Measurements from ENCODE around the gene S1PR1. TPM values are rescaled to one million over a fixed set of nuclear protein-coding genes. Genes with fewer than 3 reads are reported as not detected.
"Not testable (repeated sequence)": the region's sequence is repeated elsewhere in the genome, so short reads cannot be mapped to it uniquely, and the experiment has no call there.

The S1PR1 gene
- total RNA-seq, result 100 to 1,000 TPM in 6 of 7 donors, 10 to 100 TPM in 1; 83.9 to 219 (median 158) TPM
- polyA plus RNA-seq, result 10 to 100 TPM; 42.5 to 53.9 (median 45.4) TPM
- long read RNA-seq, donor 1, transcript S1PR1-201 (2 exons, 2,909 nt), result major isoform, 10 of 13 reads
- long read RNA-seq, donor 1, partial matches to known transcripts, result 0 of 13 reads
- long read RNA-seq, donor 1, other reads (novel, unspliced or antisense), result 0 of 13 reads
- long read RNA-seq, donor 2, transcript S1PR1-201 (2 exons, 2,909 nt), result major isoform, 9 of 11 reads
- long read RNA-seq, donor 2, partial matches to known transcripts, result 0 of 11 reads
- long read RNA-seq, donor 2, other reads (novel, unspliced or antisense), result 0 of 11 reads

DNA sequence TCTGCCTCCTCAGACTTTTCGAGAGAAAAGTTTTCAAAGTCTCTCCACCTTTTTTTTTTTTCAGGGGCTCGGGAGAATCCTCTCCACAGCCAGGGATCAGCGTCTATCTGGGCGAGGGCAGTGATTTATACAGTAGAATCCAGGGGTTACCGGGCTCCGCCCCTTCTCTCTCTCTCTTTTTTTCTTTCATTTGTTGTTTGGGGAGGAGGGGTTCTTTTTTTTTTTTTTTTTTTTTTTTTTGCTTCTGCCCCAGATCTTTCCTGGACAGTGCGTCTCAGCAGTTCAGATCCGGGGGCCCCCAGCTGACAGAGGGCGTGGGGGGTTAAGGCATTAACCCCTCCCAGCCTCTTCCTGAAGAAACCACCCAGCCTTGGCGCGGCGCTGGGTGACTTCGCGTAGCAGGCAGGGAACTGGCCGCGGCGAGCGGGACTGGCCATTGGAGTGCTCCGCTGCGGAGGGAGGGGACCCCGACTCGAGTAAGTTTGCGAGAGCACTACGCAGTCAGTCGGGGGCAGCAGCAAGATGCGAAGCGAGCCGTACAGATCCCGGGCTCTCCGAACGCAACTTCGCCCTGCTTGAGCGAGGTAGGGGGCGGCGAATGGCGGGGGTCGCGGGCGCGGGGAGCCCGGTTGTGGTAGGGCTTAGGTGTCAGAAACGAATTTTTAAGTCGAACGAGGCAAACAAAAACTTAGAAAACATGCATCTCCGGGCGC, at the start of gene S1PR1:
Gene S1PR1, plus strand, starts transcription at position 504 of the 713 bp plus-strand sequence. CDS start 1,966 bp downstream, outside the sequence.
- peaks cover 6 to 86% (median 62%) of the 10 kb centered on the region in 6 donors for H3K4me1 ChIP-seq
- DNase-seq, result peak; percentile 96
- H3K4me3 ChIP-seq, result peak within 1 kb of the TSS; percentile 54 to 90 (median 66)
- TF ChIP-seq POLR2A (IDR thresholded peaks at IDR 0.05) (peak in 2 of 3 donors; percentile 49 to 82), POLR2AphosphoS5 (IDR thresholded peaks at IDR 0.05) (peak; percentile 91 to 96 (median 93))
- TF ChIP-seq, protein P1, sequence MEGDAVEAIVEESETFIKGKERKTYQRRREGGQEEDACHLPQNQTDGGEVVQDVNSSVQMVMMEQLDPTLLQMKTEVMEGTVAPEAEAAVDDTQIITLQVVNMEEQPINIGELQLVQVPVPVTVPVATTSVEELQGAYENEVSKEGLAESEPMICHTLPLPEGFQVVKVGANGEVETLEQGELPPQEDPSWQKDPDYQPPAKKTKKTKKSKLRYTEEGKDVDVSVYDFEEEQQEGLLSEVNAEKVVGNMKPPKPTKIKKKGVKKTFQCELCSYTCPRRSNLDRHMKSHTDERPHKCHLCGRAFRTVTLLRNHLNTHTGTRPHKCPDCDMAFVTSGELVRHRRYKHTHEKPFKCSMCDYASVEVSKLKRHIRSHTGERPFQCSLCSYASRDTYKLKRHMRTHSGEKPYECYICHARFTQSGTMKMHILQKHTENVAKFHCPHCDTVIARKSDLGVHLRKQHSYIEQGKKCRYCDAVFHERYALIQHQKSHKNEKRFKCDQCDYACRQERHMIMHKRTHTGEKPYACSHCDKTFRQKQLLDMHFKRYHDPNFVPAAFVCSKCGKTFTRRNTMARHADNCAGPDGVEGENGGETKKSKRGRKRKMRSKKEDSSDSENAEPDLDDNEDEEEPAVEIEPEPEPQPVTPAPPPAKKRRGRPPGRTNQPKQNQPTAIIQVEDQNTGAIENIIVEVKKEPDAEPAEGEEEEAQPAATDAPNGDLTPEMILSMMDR (IDR thresholded peaks at IDR 0.05 in 8 of 11, conservative IDR thresholded peaks at IDR 0.05 in 3 of 11), result no peak
- WGBS, 5 donors, result 0 to 2% (median 1%) methylated on average over 37 to 46 of the region's 46 CpGs
- H3K27ac ChIP-seq, result peak within 1 kb of the TSS; percentile 80 to 99 (median 94)
- H3K9me3 ChIP-seq, result peaks cover 0 to 6% (median 0%) of the 10 kb centered on the region in 8 donors
- intact Hi-C loops (cut with DNase I; ENCODE audit: low total_unique reads), result no loop called here
- peaks cover 0 to 34% (median 0%) of the 10 kb centered on the region in 7 donors for H3K27me3 ChIP-seq (replicated peaks in 1 of 7)
- H3K36me3 ChIP-seq, result peaks cover 0 to 29% (median 13%) of the 10 kb centered on the region in 6 donors

DNA sequence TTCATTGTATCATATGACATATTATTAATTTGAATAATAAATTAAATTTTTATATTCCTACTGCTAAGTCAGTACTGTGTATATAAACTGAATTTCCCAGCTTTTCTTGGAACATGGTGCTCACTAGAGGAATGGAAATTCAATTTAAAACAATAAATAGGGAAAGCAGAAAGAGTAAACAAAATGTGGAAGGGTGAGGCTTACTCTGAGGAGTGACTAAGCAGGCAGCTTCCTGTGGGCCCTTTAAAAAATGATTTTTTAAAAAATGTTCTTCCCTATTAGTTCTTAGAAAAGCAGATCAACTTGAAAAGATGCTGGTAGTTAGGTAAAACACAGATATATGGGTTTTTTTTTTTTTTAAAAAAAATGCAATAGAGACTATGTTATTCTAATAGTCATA, 49.5 kb upstream of the S1PR1 start:
- DNase-seq, result no peak
- intact Hi-C loops (cut with DNase I; ENCODE audit: low total_unique reads), result no loop called here
- no peaks in the 10 kb centered on the region for H3K27me3 ChIP-seq (replicated peaks in 1 of 7)
- H3K9me3 ChIP-seq, result no peaks in the 10 kb centered on the region
- no peaks in the 10 kb centered on the region for H3K36me3 ChIP-seq
- no peak overlapping the region for H3K4me3 ChIP-seq
- TF ChIP-seq POLR2A (IDR thresholded peaks at IDR 0.05) (no peak), POLR2AphosphoS5 (IDR thresholded peaks at IDR 0.05) (no peak)
- TF ChIP-seq, protein P1 (IDR thresholded peaks at IDR 0.05 in 8 of 11, conservative IDR thresholded peaks at IDR 0.05 in 3 of 11), result no peak
- peak overlapping the region in 1 of 8 donors; percentile 11 for H3K27ac ChIP-seq
- H3K4me1 ChIP-seq, result peaks cover 0 to 19% (median 5%) of the 10 kb centered on the region in 6 donors

DNA sequence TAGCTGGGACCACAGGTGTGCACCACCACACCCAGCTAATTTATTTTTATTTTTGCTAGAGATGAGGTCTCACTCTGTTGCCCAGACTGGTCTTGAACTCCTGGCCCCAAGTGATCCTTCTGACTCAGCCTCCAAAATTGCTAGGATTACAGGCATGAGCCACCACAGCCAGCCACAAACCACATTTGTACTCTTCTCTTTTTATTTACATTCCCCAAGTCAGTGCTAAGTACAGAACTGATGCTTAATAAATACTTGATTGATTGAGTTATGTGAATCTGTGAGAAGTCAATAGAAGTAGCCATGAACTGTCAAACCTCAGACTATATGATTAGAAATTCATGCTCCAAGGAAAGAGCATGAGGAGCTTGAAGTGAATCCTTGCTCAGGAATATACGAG, 48.5 kb upstream of the S1PR1 start:
- Histone ChIP-seq H3K27me3 (replicated peaks in 1 of 7) (no peaks in the 10 kb centered on the region), H3K36me3 (no peaks in the 10 kb centered on the region), H3K4me3 (no peak overlapping the region), H3K4me1 (peaks cover 0 to 19% (median 5%) of the 10 kb centered on the region in 6 donors), H3K9me3 (no peaks in the 10 kb centered on the region), H3K27ac (no peak overlapping the region)
- intact Hi-C loops (cut with DNase I; ENCODE audit: low total_unique reads), result no loop called here
- TF ChIP-seq POLR2AphosphoS5 (IDR thresholded peaks at IDR 0.05) (no peak), POLR2A (IDR thresholded peaks at IDR 0.05) (no peak)
- TF ChIP-seq, protein P1 (IDR thresholded peaks at IDR 0.05 in 8 of 11, conservative IDR thresholded peaks at IDR 0.05 in 3 of 11), result no peak
- WGBS, 5 donors, result 50 to 88% (median 62%) methylated on average over 1 of the region's 1 CpG
- no peak for DNase-seq

GRCh38 chr1:101188968-101189367, 47.9 kb upstream of the S1PR1 start:
- H3K27me3 ChIP-seq (replicated peaks in 1 of 7); H3K9me3 ChIP-seq; intact Hi-C loops (cut with DNase I; ENCODE audit: low total_unique reads); H3K36me3 ChIP-seq; H3K27ac ChIP-seq; DNase-seq; H3K4me3 ChIP-seq: not testable (repeated sequence)
- H3K4me1 ChIP-seq, result peaks cover 0 to 19% (median 5%) of the 10 kb centered on the region in 6 donors
